HG02840 (cell line): ENCODE measurements around the gene VPS41.

Experiments
- ATAC-seq: cut with Tn5 transposase; IDR thresholded peaks from one replicate; pipeline ENCODE4 v1.9.1; 2021; ENCODE audit warnings: mild to moderate bottlenecking, moderate library complexity, moderate number of reproducible peaks; ENCODE audit not compliant: unreplicated experiment, low FRiP score

VPS41 gene

DNA sequence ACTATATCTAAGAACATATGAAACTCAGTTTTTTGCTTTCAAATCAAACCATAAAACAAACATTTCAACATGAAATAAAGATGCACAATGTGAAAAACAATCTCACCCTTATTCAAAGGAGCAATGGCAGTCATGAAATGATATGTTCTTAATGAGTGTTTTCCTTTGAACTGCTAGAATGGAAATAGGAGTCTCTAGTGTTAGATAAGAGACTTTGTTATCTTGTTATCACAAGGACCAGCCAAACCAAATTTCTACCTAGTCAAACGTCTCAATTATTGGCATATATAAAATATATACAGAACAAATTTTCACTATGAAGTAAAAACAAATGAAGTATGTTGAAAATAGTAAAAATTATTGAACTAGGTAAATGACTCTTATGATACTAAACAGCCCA lies 1.2 kb downstream of the VPS41 start:
- no peak for ATAC-seq

DNA sequence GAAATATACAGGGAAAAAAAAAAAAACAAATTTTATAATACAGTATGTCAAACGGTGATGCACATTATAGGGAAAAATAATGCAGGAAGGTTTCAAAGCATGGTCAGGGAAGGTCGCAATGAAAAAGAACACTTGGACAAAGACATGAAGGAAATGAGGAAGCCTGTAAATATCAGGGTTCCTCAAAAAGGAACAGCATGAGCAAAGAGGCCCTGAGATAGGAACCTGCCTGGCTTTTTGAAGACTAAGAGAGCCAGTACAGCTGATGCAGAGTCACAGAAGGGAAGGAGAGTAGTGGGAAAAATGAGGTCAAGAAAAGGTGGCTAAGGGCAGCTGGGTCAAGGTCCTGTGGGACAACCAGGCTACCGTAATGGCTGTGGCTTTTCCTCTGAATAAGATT lies 1.9 kb downstream of the VPS41 start:
- no peak for ATAC-seq

DNA sequence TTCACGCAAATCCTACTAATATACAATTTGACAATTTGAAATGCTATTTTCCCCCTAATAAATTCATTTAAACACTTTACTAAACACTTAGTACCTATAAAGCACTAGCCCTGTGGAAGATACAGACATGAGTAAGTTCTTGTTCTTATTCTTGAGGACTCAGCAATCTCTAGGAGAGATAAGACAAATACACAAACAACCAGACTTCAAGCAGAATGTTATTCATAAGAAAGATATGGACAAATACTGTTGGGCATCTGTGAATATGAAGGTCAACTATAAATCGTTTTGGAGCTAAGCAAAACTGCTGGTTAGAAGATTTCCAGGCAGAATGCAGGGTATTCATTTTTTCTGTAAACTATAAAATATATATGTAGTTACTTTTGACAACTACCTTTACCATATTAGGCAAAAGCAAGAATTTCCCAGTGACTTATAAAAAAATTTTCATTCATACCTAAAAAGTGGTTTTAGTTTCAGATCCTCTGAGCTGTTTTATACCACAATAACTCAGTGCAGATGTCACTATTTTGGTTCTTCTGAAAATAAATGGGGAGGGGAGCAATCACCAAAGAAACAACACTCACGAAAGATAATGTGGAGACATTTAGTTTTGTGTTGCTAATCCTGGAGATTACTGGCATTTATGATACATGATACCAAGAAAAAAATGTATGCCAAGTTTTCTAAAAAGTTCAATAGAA lies 3.8 kb downstream of the VPS41 start:
- peak; percentile 46 for ATAC-seq

DNA sequence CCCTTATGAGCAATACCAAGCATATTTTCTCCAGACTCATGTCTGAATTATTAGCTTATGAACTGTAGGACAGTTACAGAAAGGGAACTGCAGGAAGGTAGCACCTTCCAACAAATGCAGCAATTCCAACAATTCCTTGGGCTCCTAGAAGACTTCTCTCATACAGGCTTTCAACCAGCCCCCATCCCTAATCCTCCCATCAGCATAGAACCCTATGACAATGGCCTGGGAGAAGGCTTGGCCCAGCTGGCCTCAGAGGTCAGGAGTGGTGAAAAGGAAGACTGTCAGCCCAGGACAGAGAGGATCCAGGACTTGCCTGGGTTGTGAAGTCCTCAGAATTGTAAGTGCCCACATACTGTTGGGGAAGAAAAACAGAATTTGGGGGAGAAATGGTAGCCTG lies 5.9 kb downstream of the VPS41 start:
- no peak for ATAC-seq

GRCh38 chr7:38902449-38902848 lies 6.5 kb downstream of the VPS41 start:
- ATAC-seq: no peak

- ATAC-seq: no peak
Measured at GRCh38 chr7:38893061-38893460, 15.9 kb downstream of the VPS41 start.

DNA sequence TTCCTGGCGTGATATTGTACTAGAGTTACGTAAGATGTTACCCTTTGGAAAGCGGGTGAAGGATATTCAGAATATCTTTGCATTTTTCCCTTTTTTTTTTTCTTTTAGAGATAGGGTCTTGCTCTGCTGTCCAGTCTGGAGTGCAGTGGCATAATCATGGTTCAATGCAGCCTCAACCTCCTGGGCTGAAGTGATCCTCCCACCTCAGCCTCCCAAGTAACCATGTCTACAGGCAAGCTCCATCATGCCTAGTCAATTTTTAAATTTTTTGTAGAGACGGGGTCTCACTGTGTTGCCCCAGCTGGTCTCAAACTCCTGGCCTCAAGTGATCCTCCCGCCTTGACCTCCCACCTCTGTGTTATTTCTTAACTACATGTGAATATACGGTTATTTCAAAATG lies 18.4 kb downstream of the VPS41 start:
- no peak for ATAC-seq

GRCh38 chr7:38889872-38890432 lies 19.0 kb downstream of the VPS41 start:
- no peak for ATAC-seq

- ATAC-seq: no peak
Measured at GRCh38 chr7:38889079-38889478, 19.9 kb downstream of the VPS41 start.

- ATAC-seq: no peak
Measured at GRCh38 chr7:38886265-38886664, 22.7 kb downstream of the VPS41 start.

DNA sequence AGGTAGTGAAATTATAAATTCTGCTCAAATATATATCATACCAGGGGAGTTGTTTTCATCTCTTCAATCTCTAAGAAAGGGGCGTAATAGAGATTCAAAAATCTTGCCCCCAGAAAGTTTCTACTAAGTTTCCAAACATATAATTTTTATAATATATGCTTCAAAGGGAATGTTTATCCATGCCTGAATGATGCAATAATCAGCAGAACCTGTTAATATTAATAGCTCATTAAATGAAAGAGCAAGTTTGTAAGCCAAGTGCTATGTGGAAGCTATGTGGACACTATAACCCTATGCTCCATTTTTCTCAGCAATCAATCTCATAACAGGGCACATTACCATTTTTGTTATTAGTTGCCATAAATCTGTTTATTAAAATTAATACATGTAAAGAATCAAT lies 25.3 kb downstream of the VPS41 start:
- no peak for ATAC-seq

DNA sequence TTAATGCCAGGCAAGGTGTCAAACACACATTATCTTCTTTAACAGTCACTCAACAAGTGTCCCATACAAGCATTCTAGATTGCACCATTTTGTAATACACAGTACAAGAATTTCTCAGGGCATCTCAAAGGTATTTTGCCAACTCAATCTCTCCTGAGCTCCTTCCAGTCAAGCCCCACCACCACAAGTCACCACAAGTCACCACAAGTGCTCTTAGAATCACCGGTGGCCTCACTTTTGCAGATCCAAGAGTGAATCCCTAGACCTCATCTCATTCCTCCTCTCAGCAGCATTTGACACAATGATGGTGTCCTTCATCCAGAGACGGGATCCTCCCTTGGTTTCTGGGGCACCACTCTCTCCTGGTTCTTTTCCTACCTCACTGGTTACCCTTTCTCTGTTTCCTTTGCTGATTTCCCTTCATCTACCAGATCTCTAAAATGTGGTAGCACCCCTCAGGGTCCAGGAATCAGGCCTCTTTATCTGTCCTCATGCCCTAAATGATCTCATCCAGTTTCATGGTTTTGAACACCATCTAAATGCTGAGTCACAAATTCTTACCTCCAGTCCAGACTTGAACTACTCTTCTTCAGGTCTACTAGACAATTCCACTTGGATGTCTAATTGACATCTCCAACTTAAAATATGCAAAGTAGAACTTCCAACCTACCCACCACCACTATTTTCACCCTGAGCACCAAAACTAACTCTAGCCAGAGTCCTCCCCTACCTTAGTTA lies 26.9 kb downstream of the VPS41 start:
- no peak for ATAC-seq

DNA sequence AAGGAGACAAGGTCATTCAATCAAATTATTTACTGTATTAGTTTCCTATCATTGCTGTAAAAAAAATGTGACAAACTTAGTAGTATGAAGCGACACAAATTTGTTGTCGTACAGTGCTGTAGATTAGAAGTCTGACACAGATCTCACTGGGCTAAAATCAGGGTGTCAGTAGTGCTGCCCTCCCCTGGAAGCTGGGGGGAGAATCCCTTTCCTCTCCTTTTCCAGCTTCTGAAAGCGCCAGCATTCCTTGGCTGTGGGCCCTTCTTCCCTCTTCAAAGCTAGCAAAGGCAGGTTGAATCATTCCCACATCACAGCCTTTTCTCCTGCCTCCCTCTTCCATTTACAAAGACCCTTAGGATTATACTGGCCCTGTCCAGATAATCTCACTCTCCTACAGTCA lies 28.0 kb downstream of the VPS41 start:
- ATAC-seq: no peak

GRCh38 chr7:38880454-38880853 lies 28.5 kb downstream of the VPS41 start:
- ATAC-seq: no peak

- ATAC-seq: no peak
Measured at GRCh38 chr7:38880035-38880434, 29.0 kb downstream of the VPS41 start.

DNA sequence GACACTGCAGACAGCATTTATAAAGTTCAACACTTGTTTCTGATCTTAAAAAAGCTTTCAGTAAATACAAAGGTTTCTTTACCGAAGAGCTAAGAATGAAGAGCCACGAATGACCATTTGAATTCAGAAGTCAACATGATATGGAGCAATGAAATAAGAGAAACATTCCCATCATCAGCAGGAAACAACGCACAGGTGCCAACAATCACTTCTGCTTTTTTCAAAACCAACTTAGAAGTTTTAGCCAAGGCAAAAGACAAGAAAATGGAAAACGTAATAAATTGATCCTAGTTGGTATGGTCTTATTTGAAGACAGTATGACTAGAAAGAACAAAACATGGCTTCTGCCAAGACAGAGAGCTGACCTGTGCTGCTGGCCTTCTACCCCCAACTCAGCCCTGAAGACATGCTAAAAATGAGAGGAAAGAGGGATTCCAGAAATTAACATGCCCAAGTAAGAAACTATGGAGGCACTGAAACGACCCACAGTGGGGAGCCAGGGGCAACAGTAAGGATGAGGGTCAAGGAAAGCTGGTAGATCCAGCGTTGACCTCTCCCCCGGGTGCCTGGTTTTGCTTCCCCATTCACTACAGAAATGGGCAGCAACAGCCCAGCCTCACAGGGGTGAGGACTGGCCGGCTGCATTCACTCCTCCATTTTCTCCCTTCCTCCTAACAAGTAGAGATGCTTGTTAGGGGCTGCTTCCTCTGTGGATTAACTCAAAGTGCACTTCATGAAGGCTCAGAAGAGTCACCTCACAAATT lies 30.1 kb downstream of the VPS41 start:
- no peak for ATAC-seq

- ATAC-seq: no peak
Measured at GRCh38 chr7:38873433-38873832, 35.6 kb downstream of the VPS41 start.

DNA sequence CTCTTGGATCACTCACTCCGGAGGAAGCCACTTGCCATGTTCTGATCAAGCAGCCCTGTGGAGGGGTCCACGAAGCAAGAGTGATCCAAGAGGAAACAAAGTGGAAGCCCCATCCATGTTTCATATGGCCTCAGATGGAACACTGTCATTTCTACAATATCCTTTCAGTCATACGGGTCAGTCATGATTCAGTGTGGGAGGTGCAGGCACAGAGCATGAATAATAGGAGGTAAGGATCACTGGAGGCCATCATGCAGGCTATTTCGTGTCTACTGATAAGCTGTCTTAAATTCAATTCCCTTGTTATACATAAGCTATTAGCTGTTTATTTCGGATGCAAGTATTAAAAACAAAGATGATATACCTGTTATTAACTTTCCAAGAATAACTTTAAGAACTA lies 36.8 kb downstream of the VPS41 start:
- no peak for ATAC-seq

DNA sequence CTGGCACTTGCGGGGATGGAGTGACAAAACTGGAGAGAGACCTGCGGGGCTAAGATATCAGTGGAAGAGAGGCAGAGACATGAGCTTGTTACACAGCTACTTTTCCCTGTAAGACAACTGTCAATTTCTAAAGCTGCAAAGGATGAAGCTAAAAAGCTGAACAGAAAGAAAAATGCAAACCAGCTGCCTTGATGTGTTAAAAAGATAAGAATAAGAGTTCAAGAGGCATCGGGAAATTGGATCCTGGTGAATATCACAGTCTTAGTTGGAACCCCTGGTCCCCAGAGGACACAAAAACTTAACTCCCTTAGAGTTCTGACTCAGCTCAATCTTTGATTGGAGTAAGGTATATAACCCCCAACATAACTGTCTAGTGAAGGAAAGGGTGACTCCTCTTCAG lies 38.8 kb downstream of the VPS41 start:
- no peak for ATAC-seq

- no peak for ATAC-seq
Measured at GRCh38 chr7:38863601-38864291, 45.2 kb downstream of the VPS41 start.

- no peak for ATAC-seq
Measured at GRCh38 chr7:38862666-38863065, 46.3 kb downstream of the VPS41 start.
